Astrocyte of the spinal cord (primary cell): ENCODE data around the gene GLIS2.

Source experiments
- DNase-seq: peaks from one replicate; pipeline ENCODE4 v3.0.0; 2011; ENCODE audit warnings: low read depth, low spot score
- H3K4me3 ChIP-seq: 2 replicates; pipeline ENCODE4 v1.5.1; 2011; ENCODE audit warnings: low read depth, mild to moderate bottlenecking, low read length, moderate library complexity
- CTCF ChIP-seq: IDR thresholded peaks from 2 replicates; pipeline ENCODE4 v1.5.1; 2012; ENCODE audit warnings: low read depth, mild to moderate bottlenecking, low read length, inconsistent platforms
- in situ Hi-C: cut with HindIII; loops from 2 replicates; pipeline ENCODE4 v1.10.0; 2017; ENCODE audit warnings: low sequenced_read_pairs

The GLIS2 gene

DNA sequence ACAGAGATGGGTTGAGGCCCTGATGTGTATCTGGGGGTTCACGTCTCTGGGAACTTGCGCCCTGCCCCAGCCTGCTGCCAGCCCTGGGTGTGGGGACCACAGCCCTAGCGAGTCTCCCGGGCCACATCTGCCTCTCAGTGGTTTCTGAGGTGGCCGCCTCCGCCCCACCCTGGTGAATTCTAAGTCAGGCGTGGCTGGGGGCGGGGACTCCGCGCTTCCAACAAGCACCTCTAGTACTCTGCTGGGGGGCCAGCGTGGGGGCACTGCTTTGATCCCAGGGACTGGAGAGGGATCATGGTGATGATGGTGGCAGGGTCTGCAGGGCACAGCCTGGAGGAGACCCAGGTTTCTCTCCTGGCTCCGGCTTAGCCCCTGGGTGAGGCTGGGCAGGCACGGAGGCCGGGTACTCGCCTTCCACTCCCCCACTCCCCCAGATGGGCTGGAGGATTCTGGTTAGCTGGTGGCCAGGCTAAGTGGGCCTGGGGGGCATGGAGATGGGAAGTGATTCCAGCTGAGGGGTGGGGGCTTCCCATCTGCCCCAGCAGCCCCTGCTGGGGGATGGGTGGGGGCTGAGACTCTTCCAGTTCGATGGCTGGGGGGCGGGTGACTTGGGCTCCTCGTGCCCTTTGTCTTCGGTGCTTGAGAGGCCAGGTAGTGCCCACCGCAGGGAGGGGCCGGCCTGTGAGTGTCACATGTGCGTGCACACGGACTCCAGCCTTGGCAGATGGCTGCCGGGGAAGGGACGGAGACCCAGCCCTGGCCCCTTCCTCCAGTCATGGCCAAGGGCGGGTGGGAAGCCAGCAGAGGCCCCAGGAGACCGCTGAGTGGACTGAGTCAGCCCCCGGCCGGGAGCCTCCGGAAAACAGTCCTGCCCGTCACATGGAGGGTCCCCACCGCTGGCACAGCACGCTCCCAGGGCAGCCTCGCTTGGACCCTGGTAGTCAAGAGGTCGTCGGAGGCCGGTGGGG is 3.9 kb downstream of the GLIS2 start:
- no peak for TF ChIP-seq CTCF
- in situ Hi-C loops: no loop called here
- no peak overlapping the region for H3K4me3 ChIP-seq
- DNase-seq: no peak

DNA sequence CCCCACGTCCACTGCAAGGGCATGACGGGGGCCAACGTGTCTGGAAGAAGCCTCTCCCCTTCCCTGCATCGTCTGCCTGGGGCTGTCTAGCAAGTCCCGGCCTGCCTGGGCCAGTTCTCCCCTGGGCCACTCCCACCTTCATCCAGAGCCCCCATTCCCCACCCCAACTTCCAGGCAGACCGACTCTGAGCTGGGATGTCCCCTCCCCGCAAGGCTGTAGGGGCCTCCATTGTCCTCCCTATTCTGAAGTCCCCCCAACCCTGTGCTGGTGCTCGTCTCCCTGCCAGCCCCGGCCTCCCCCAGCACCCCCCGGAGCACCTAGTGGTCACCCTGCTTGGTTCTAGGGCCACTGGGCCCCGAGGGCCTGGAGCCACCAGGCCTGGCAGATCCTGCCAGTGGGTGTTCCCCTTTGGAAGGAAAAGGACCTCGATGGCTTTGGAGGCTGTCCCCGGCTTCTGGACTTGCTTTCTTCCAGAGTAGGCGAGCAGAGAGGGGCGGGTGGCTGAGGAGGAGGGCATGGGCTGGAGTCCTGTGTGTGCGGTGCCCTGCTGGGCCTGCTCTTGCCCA is 4.8 kb downstream of the GLIS2 start:
- no peak for TF ChIP-seq CTCF

GRCh38 chr16:4321286-4322120 is 5.6 kb downstream of the GLIS2 start:
- in situ Hi-C loops: no loop called here
- no peak overlapping the region for H3K4me3 ChIP-seq
- TF ChIP-seq CTCF: no peak
- no peak for DNase-seq

More for the DNA sequence above, 4.8 kb downstream of the GLIS2 start:
- DNase-seq: no peak
- in situ Hi-C loops: no loop called here
- no peak overlapping the region for H3K4me3 ChIP-seq

GRCh38 chr16:4322121-4323052 is 6.5 kb downstream of the GLIS2 start:
- in situ Hi-C loops: no loop called here
- TF ChIP-seq CTCF: no peak
- DNase-seq: no peak
- H3K4me3 ChIP-seq: no peak overlapping the region

GRCh38 chr16:4323071-4323844 is 7.4 kb downstream of the GLIS2 start:
- no peak for TF ChIP-seq CTCF
- in situ Hi-C loops: no loop called here
- H3K4me3 ChIP-seq: no peak overlapping the region
- DNase-seq: no peak
